ENCODE measurements around the gene TRIM63. TPM values are rescaled to one million over a fixed set of nuclear protein-coding genes. Genes with fewer than 3 reads are reported as not detected.

The TRIM63 gene
- total RNA-seq, 2 donors from 2014 or later, result not detected

- H3K9me3 ChIP-seq, result no peaks in the 10 kb centered on the region
- H3K36me3 ChIP-seq (replicated peaks in 1 of 2; ENCODE audit: insufficient read depth in 1 of 2, low read depth in 2 of 2), result no peaks in the 10 kb centered on the region
- 84% methylated on average over 1 of the region's 1 CpG for WGBS, 2 donors
- no peak for DNase-seq
- no peak overlapping the region for H3K4me3 ChIP-seq
- TF ChIP-seq POLR2A (IDR thresholded peaks at IDR 0.05) (no peak), CTCF (IDR thresholded peaks at IDR 0.05) (no peak)
- peaks cover 36% of the 10 kb centered on the region for H3K4me1 ChIP-seq
- no peak for ATAC-seq
- H3K27ac ChIP-seq, result no peak overlapping the region
- intact Hi-C loops (cut with DNase I), result no loop called here
- no peaks in the 10 kb centered on the region for H3K27me3 ChIP-seq
These were observed 2.5 kb upstream of the TRIM63 start for GRCh38 chr1:26069941-26070295.

- peaks cover 11% of the 10 kb centered on the region for H3K4me1 ChIP-seq
- no peak overlapping the region for H3K4me3 ChIP-seq
- ATAC-seq, result no peak
- H3K36me3 ChIP-seq (replicated peaks in 1 of 2; ENCODE audit: insufficient read depth in 1 of 2, low read depth in 2 of 2), result no peaks in the 10 kb centered on the region
- H3K27ac ChIP-seq, result no peak overlapping the region
- WGBS, 2 donors, result 45 to 68% methylated on average over 4 of the region's 4 CpGs
- no peaks in the 10 kb centered on the region for H3K27me3 ChIP-seq
- no peaks in the 10 kb centered on the region for H3K9me3 ChIP-seq
- DNase-seq, result peak in 1 of 4 donors; percentile 49
- no peak for TF ChIP-seq CTCF (IDR thresholded peaks at IDR 0.05)
- no peak for TF ChIP-seq POLR2A (IDR thresholded peaks at IDR 0.05)
- intact Hi-C loops (cut with DNase I), result no loop called here
These were observed 573 bp downstream of the TRIM63 start for GRCh38 chr1:26066857-26067256.

- ATAC-seq, result no peak
These were observed 1.3 kb downstream of the TRIM63 start for GRCh38 chr1:26066160-26066559.

GRCh38 chr1:26064553-26064952, 2.9 kb downstream of the TRIM63 start:
- intact Hi-C loops (cut with DNase I), result no loop called here
- H3K27me3 ChIP-seq, result no peaks in the 10 kb centered on the region
- no peak overlapping the region for H3K4me3 ChIP-seq
- TF ChIP-seq CTCF (IDR thresholded peaks at IDR 0.05), result no peak
- TF ChIP-seq POLR2A (IDR thresholded peaks at IDR 0.05), result no peak
- H3K4me1 ChIP-seq, result peaks cover 9% of the 10 kb centered on the region
- ATAC-seq (peak; percentile 70), DNase-seq (peak in 2 of 4 donors; percentile 27 to 34)
- H3K36me3 ChIP-seq (replicated peaks in 1 of 2; ENCODE audit: insufficient read depth in 1 of 2, low read depth in 2 of 2), result no peaks in the 10 kb centered on the region
- peak overlapping the region in 3 of 4 donors; percentile 48 to 62 (median 48) for H3K27ac ChIP-seq
- 52% methylated on average over 3 of the region's 3 CpGs for WGBS, 2 donors
- no peaks in the 10 kb centered on the region for H3K9me3 ChIP-seq

More at GRCh38 chr1:26066160-26066559, 1.3 kb downstream of the TRIM63 start:
- DNase-seq, result no peak
- H3K4me1 ChIP-seq, result peaks cover 9% of the 10 kb centered on the region
- H3K36me3 ChIP-seq (replicated peaks in 1 of 2; ENCODE audit: insufficient read depth in 1 of 2, low read depth in 2 of 2), result no peaks in the 10 kb centered on the region
- WGBS, 2 donors, result 80 to 91% methylated on average over 15 of the region's 15 CpGs
- H3K9me3 ChIP-seq, result no peaks in the 10 kb centered on the region
- peak overlapping the region in 1 of 4 donors; percentile 48 for H3K27ac ChIP-seq
- TF ChIP-seq CTCF (IDR thresholded peaks at IDR 0.05) (no peak), POLR2A (IDR thresholded peaks at IDR 0.05) (no peak)
- H3K27me3 ChIP-seq, result no peaks in the 10 kb centered on the region
- intact Hi-C loops (cut with DNase I), result no loop called here
- no peak overlapping the region for H3K4me3 ChIP-seq

- TF ChIP-seq CTCF (IDR thresholded peaks at IDR 0.05) (no peak), POLR2A (IDR thresholded peaks at IDR 0.05) (no peak)
- Histone ChIP-seq H3K27me3 (no peaks in the 10 kb centered on the region), H3K4me1 (no peaks in the 10 kb centered on the region), H3K4me3 (no peak overlapping the region), H3K36me3 (replicated peaks in 1 of 2; ENCODE audit: insufficient read depth in 1 of 2, low read depth in 2 of 2) (no peaks in the 10 kb centered on the region), H3K9me3 (no peaks in the 10 kb centered on the region), H3K27ac (no peak overlapping the region)
- WGBS, 2 donors, result 53 to 82% methylated on average over 3 to 12 of the region's 12 CpGs
- no peak for ATAC-seq
- DNase-seq, result no peak
- intact Hi-C loops (cut with DNase I), result no loop called here
These were observed 6.4 kb downstream of the TRIM63 start for GRCh38 chr1:26060832-26061574.

Data from body of pancreas (tissue), 4 donors.